SK-N-SH (cell line): ENCODE results near the gene CDH7. TPM values are rescaled to one million over a fixed set of nuclear protein-coding genes. Genes with fewer than 3 reads are reported as not detected.

Experiments used
- CTCF ChIA-PET: fragments of 300-600, 350-600 bp; formaldehyde crosslinking; extraction: SDS; loops from one replicate; lab custom pipeline; 2021; lab: Yijun Ruan, JAX
- POLR2A ChIA-PET: fragments of 350-600 bp; sonication (Branson Sonifier 250); formaldehyde crosslinking; extraction: SDS; loops from one replicate; lab custom pipeline; 2020; ENCODE audit warnings: antibody characterized with exemption, inconsistent platforms; lab: Yijun Ruan, JAX
- DNase-seq: peaks from one replicate; pipeline ENCODE4 v3.0.0; 2012
- H2AFZ ChIP-seq: fragments of 200-600 bp; sonication (generic); 2 replicates; pipeline ENCODE4 v1.8.1; 2016; ENCODE audit warnings: antibody characterized with exemption, mild to moderate bottlenecking, low read depth
- H3F3A ChIP-seq: fragments of 200-600 bp; sonication (generic); replicated peaks from 2 replicates; pipeline ENCODE3; 2016; ENCODE audit warnings: antibody characterized with exemption, mild to moderate bottlenecking; ENCODE audit not compliant: insufficient read depth
- H3K27ac ChIP-seq, 2 experiments: fragments of 200-500 bp in 1 of 2; fragments of 200-600 bp in 1 of 2; sonication (Bioruptor generic) in 1 of 2; sonication (generic), shearing (Covaris generic) in 1 of 2; 2 replicates each; pipeline versions ENCODE4 v1.5.1 to v1.6.1; 2014 to 2016; ENCODE audit warnings: low read depth in 2 of 2, inconsistent platforms in 1 of 2, low read length in 1 of 2, mild to moderate bottlenecking in 1 of 2, mixed read lengths in 1 of 2
- H3K27me3 ChIP-seq: fragments of 200-600 bp; sonication (generic), shearing (Covaris generic); 2 replicates; pipeline ENCODE4 v1.6.1; 2016; ENCODE audit warnings: mixed run types; ENCODE audit not compliant: insufficient read depth
- H3K36me3 ChIP-seq, 2 experiments: fragments of 200-500 bp in 1 of 2; fragments of 200-600 bp in 1 of 2; sonication (Bioruptor generic) in 1 of 2; sonication (generic) in 1 of 2; replicated peaks in 1 of 2; 2 replicates each; pipeline versions ENCODE3 to v1.5.1; 2014 to 2016; ENCODE audit warnings: low read length in 1 of 2, mild to moderate bottlenecking in 1 of 2; ENCODE audit not compliant: insufficient read depth in 2 of 2, control insufficient read depth in 1 of 2
- H3K4me1 ChIP-seq, 2 experiments: fragments of 200-500 bp in 1 of 2; fragments of 200-600 bp in 1 of 2; sonication (Bioruptor generic) in 1 of 2; sonication (generic), shearing (Covaris generic) in 1 of 2; 2 replicates each; pipeline versions ENCODE4 v1.5.1 to v1.6.1; 2014 to 2016; ENCODE audit warnings: low read depth in 1 of 2, low read length in 1 of 2, mixed run types in 1 of 2; ENCODE audit not compliant: insufficient read depth in 2 of 2, control insufficient read depth in 1 of 2
- H3K4me2 ChIP-seq: fragments of 200-600 bp; sonication (generic), shearing (Covaris generic); 2 replicates; pipeline ENCODE4 v1.6.1; 2017; ENCODE audit warnings: mixed run types
- H3K4me3 ChIP-seq, 2 experiments: fragments of 200-500 bp in 1 of 2; fragments of 200-600 bp in 1 of 2; sonication (Bioruptor generic) in 1 of 2; sonication (generic), shearing (Covaris generic) in 1 of 2; 2 replicates each; pipeline versions ENCODE4 v1.5.1 to v1.8.1; 2014 to 2016; ENCODE audit warnings: low read depth in 2 of 2, inconsistent platforms in 1 of 2, low read length in 1 of 2, mild to moderate bottlenecking in 1 of 2, mixed read lengths in 1 of 2, moderate library complexity in 1 of 2
- H3K79me2 ChIP-seq: fragments of 200-600 bp; sonication (generic); 2 replicates; pipeline ENCODE4 v1.8.1; 2017; ENCODE audit warnings: mild to moderate bottlenecking; ENCODE audit not compliant: insufficient read depth
- H3K9ac ChIP-seq: fragments of 200-600 bp; sonication (generic); 2 replicates; pipeline ENCODE4 v1.6.1; 2017; ENCODE audit warnings: mixed run types
- H3K9me2 ChIP-seq: fragments of 200-600 bp; sonication (generic); 2 replicates; pipeline ENCODE4 v1.6.1; 2017; ENCODE audit warnings: mixed run types
- H3K9me3 ChIP-seq: fragments of 200-600 bp; sonication (generic); 2 replicates; pipeline ENCODE4 v1.6.1; 2017; ENCODE audit warnings: mixed run types, mild to moderate bottlenecking, moderate library complexity
- H4K20me1 ChIP-seq: fragments of 200-600 bp; sonication (generic); 2 replicates; pipeline ENCODE4 v1.6.1; 2017; ENCODE audit warnings: mild to moderate bottlenecking, mixed run types; ENCODE audit not compliant: insufficient read depth
- CTCF ChIP-seq: fragments of 200-600 bp; sonication (generic); IDR thresholded peaks from 2 replicates; pipeline ENCODE4 v1.6.1; 2017; ENCODE audit warnings: antibody characterized with exemption, mild to moderate bottlenecking, moderate library complexity
- ELF1 ChIP-seq: IDR thresholded peaks from 2 replicates; pipeline ENCODE4 v1.4.0; 2012
- EP300 ChIP-seq, 2 experiments: IDR thresholded peaks; 2 replicates each; pipeline versions ENCODE4 v1.4.0 to v1.6.1; 2012; ENCODE audit warnings: borderline replicate concordance in 1 of 2, low read depth in 1 of 2, low read length in 1 of 2
- FOXJ3 ChIP-seq: sonication (generic); formaldehyde crosslinking; IDR thresholded peaks from 2 replicates; pipeline ENCODE4 v1.5.1; 2020; ENCODE audit warnings: mild to moderate bottlenecking, missing genetic modification reagents
- GABPA ChIP-seq: IDR thresholded peaks from 2 replicates; pipeline ENCODE4 v1.4.0; 2012; ENCODE audit warnings: low read depth, mild to moderate bottlenecking
- GATA2 ChIP-seq: sonication (generic); formaldehyde crosslinking; IDR thresholded peaks from 2 replicates; pipeline ENCODE4 v1.5.0; 2020; ENCODE audit warnings: mild to moderate bottlenecking, missing genetic modification reagents
- MXI1 ChIP-seq: IDR thresholded peaks from 2 replicates; pipeline ENCODE4 v1.6.1; 2012; ENCODE audit warnings: mild to moderate bottlenecking, low read depth, low read length, improper control_type of control experiment
- NFIC ChIP-seq: IDR thresholded peaks from 2 replicates; pipeline ENCODE4 v1.4.0; 2012; ENCODE audit warnings: borderline replicate concordance
- PBX3 ChIP-seq: IDR thresholded peaks from 2 replicates; pipeline ENCODE4; 2012
- RAD21 ChIP-seq: IDR thresholded peaks from 2 replicates; pipeline ENCODE4 v1.6.1; 2012; ENCODE audit warnings: mild to moderate bottlenecking, low read length
- RCOR1 ChIP-seq: fragments of 150-350 bp; IDR thresholded peaks from 2 replicates; pipeline ENCODE4 v1.6.1; 2017; ENCODE audit warnings: antibody characterized with exemption, low read length
- SIN3A ChIP-seq: IDR thresholded peaks from 2 replicates; pipeline ENCODE4 v1.6.1; 2012; ENCODE audit warnings: low read depth, mild to moderate bottlenecking, low read length, moderate library complexity, borderline replicate concordance
- TEAD4 ChIP-seq: IDR thresholded peaks from 2 replicates; pipeline ENCODE4 v1.4.0; 2012; ENCODE audit warnings: mild to moderate bottlenecking, borderline replicate concordance; ENCODE audit not compliant: insufficient read depth
- USF1 ChIP-seq: IDR thresholded peaks from 2 replicates; pipeline ENCODE4 v1.4.0; 2012; ENCODE audit warnings: low read depth, borderline replicate concordance
- USF2 ChIP-seq: fragments of 150-350 bp; IDR thresholded peaks from 2 replicates; pipeline ENCODE4 v1.6.1; 2017; ENCODE audit warnings: antibody characterized with exemption, low read length, low read depth, borderline replicate concordance
- YY1 ChIP-seq: IDR thresholded peaks from 2 replicates; pipeline ENCODE4 v1.4.0; 2012; ENCODE audit warnings: low read depth, mild to moderate bottlenecking
- ZBTB33 ChIP-seq: IDR thresholded peaks from 2 replicates; pipeline ENCODE4 v1.4.0; 2012; ENCODE audit warnings: low read depth, borderline replicate concordance
- WGBS: methylation state at CpG from one replicate; pipeline ENCODE4 v1.1.6; 2017; ENCODE audit warnings: low lambda C conversion rate; 5-methylcytosine and 5-hydroxymethylcytosine counted together
- polyA plus RNA-seq, 3 experiments: library from polyadenylated mRNA; depleted of rRNA; stranded (reverse); fragments of >200 nt; gene quantifications; 2 replicates each; pipeline ENCODE4 v1.2.3, GENCODE V29; 2012
- TF ChIP-seq, protein P1 (sequence below): IDR thresholded peaks from 2 replicates; pipeline ENCODE4 v1.4.0; 2012; ENCODE audit warnings: low read depth
- TF ChIP-seq, protein P2 (sequence below): IDR thresholded peaks from 2 replicates; pipeline ENCODE4 v1.6.1; 2012; ENCODE audit warnings: mild to moderate bottlenecking, low read depth, low read length, moderate library complexity
- TF ChIP-seq, protein P3 (sequence below): fragments of 150-350 bp; IDR thresholded peaks from 2 replicates; pipeline ENCODE4 v1.6.1; 2016; ENCODE audit warnings: mild to moderate bottlenecking, low read depth, low read length

Gene CDH7
- polyA plus RNA-seq, 1 of the 3 experiments (the other 2 are of a cell fraction), result not detected

- H3K4me2 ChIP-seq, result no peak overlapping the region
- 32% methylated on average over 2 of the region's 2 CpGs for WGBS
- POLR2A ChIA-PET, result no interaction called here
Observed at GRCh38 chr18:65815506-65815905, 64.7 kb downstream of the CDH7 start.

More at GRCh38 chr18:65815506-65815905, 64.7 kb downstream of the CDH7 start:
- Histone ChIP-seq H3K36me3 (no peaks in the 10 kb centered on the region), H3K9me3 (no peaks in the 10 kb centered on the region), H3K27ac (no peak overlapping the region), H3K4me3 (no peak overlapping the region), H2AFZ (no peak overlapping the region), H3K9me2 (no peaks in the 10 kb centered on the region), H3F3A (no peaks in the 10 kb centered on the region), H3K4me1 (no peaks in the 10 kb centered on the region), H4K20me1 (no peaks in the 10 kb centered on the region), H3K9ac (no peak overlapping the region), H3K79me2 (no peaks in the 10 kb centered on the region), H3K27me3 (no peaks in the 10 kb centered on the region)
- no peak for TF ChIP-seq TEAD4
- TF ChIP-seq USF2, result no peak
- no peak for TF ChIP-seq YY1
- TF ChIP-seq USF1, result no peak
- no peak for TF ChIP-seq ELF1
- TF ChIP-seq RAD21, result no peak
- TF ChIP-seq ZBTB33, result no peak
- TF ChIP-seq, protein P1, sequence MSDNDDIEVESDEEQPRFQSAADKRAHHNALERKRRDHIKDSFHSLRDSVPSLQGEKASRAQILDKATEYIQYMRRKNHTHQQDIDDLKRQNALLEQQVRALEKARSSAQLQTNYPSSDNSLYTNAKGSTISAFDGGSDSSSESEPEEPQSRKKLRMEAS, result no peak
- TF ChIP-seq EP300 (IDR thresholded peaks at IDR 0.05; ENCODE audit: borderline replicate concordance in 1 of 2, low read depth in 1 of 2, low read length in 1 of 2), result no peak
- TF ChIP-seq, protein P2, sequence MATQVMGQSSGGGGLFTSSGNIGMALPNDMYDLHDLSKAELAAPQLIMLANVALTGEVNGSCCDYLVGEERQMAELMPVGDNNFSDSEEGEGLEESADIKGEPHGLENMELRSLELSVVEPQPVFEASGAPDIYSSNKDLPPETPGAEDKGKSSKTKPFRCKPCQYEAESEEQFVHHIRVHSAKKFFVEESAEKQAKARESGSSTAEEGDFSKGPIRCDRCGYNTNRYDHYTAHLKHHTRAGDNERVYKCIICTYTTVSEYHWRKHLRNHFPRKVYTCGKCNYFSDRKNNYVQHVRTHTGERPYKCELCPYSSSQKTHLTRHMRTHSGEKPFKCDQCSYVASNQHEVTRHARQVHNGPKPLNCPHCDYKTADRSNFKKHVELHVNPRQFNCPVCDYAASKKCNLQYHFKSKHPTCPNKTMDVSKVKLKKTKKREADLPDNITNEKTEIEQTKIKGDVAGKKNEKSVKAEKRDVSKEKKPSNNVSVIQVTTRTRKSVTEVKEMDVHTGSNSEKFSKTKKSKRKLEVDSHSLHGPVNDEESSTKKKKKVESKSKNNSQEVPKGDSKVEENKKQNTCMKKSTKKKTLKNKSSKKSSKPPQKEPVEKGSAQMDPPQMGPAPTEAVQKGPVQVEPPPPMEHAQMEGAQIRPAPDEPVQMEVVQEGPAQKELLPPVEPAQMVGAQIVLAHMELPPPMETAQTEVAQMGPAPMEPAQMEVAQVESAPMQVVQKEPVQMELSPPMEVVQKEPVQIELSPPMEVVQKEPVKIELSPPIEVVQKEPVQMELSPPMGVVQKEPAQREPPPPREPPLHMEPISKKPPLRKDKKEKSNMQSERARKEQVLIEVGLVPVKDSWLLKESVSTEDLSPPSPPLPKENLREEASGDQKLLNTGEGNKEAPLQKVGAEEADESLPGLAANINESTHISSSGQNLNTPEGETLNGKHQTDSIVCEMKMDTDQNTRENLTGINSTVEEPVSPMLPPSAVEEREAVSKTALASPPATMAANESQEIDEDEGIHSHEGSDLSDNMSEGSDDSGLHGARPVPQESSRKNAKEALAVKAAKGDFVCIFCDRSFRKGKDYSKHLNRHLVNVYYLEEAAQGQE, result no peak
- TF ChIP-seq CTCF, result no peak
- no peak for TF ChIP-seq MXI1
- TF ChIP-seq RCOR1, result no peak
- TF ChIP-seq, protein P3, sequence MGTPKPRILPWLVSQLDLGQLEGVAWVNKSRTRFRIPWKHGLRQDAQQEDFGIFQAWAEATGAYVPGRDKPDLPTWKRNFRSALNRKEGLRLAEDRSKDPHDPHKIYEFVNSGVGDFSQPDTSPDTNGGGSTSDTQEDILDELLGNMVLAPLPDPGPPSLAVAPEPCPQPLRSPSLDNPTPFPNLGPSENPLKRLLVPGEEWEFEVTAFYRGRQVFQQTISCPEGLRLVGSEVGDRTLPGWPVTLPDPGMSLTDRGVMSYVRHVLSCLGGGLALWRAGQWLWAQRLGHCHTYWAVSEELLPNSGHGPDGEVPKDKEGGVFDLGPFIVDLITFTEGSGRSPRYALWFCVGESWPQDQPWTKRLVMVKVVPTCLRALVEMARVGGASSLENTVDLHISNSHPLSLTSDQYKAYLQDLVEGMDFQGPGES, result no peak
- no peak for TF ChIP-seq SIN3A
- TF ChIP-seq GATA2, result no peak
- no peak for TF ChIP-seq NFIC
- TF ChIP-seq PBX3, result no peak
- no peak for TF ChIP-seq GABPA
- no peak for TF ChIP-seq FOXJ3 (CRISPR knock-in tag)
- DNase-seq, result no peak
- CTCF ChIA-PET, result no interaction called here
